Neural progenitor cell (in vitro differentiated cells): ENCODE results near the gene ZNF140. TPM values are rescaled to one million over a fixed set of nuclear protein-coding genes. Genes with fewer than 3 reads are reported as not detected.
A peak's percentile ranks its signal among the peaks of the same experiment; 100 is the strongest.

Experiments used
- DNase-seq: peaks from one replicate; pipeline ENCODE4 v3.0.0-alpha.2; 2016; ENCODE audit warnings: low spot score
- H2AFZ ChIP-seq: fragments of 200-600 bp; sonication (generic); replicated peaks from 2 replicates; pipeline ENCODE4 v1.6.1; 2016; ENCODE audit warnings: antibody characterized with exemption
- H3F3A ChIP-seq: fragments of 200-600 bp; sonication (generic); 2 replicates; pipeline ENCODE4 v1.6.1; 2016; ENCODE audit warnings: antibody characterized with exemption, low read depth
- H3K27ac ChIP-seq: fragments of 200-600 bp; sonication (generic); 2 replicates; pipeline ENCODE4 v1.5.1; 2016; ENCODE audit warnings: mild to moderate bottlenecking
- H3K27me3 ChIP-seq: fragments of 200-600 bp; sonication (generic); 2 replicates; pipeline ENCODE4 v1.6.1; 2016; ENCODE audit warnings: mild to moderate bottlenecking, moderate library complexity
- H3K36me3 ChIP-seq: fragments of 200-600 bp; sonication (generic); 2 replicates; pipeline ENCODE4 v1.5.1; 2016
- H3K4me1 ChIP-seq: fragments of 200-600 bp; sonication (generic); 2 replicates; pipeline ENCODE4 v1.6.1; 2016; ENCODE audit warnings: mixed run types
- H3K4me2 ChIP-seq: fragments of 200-600 bp; sonication (generic); 2 replicates; pipeline ENCODE4 v1.6.1; 2016
- H3K4me3 ChIP-seq: fragments of 200-600 bp; sonication (generic); 2 replicates; pipeline ENCODE4 v1.5.1; 2016
- H3K79me2 ChIP-seq: fragments of 200-600 bp; sonication (generic); 2 replicates; pipeline ENCODE4 v1.6.1; 2016; ENCODE audit warnings: low read depth
- H3K9ac ChIP-seq: fragments of 200-600 bp; sonication (generic); 2 replicates; pipeline ENCODE4 v1.6.1; 2016
- H3K9me3 ChIP-seq: fragments of 200-600 bp; sonication (generic); 2 replicates; pipeline ENCODE4 v1.5.1; 2016; ENCODE audit warnings: low read depth
- H4K20me1 ChIP-seq: fragments of 200-600 bp; sonication (generic); 2 replicates; pipeline ENCODE4 v1.6.1; 2016; ENCODE audit warnings: low read depth
- H3K27ac Mint-ChIP-seq: 3 replicates; pipeline ENCODE4 v1.8.0; 2021; ENCODE audit warnings: mixed read lengths
- H3K27me3 Mint-ChIP-seq: 2 replicates; pipeline ENCODE4 v1.8.0; 2022; ENCODE audit warnings: low read depth, mild to moderate bottlenecking, inconsistent platforms, moderate library complexity, mixed read lengths; ENCODE audit not compliant: insufficient read depth
- H3K36me3 Mint-ChIP-seq: 3 replicates; pipeline ENCODE4 v1.8.0; 2021; ENCODE audit warnings: mixed read lengths
- H3K4me1 Mint-ChIP-seq: 3 replicates; pipeline ENCODE4 v1.8.0; 2021; ENCODE audit warnings: mixed read lengths
- H3K4me3 Mint-ChIP-seq: 3 replicates; pipeline ENCODE4 v1.8.0; 2021; ENCODE audit warnings: mild to moderate bottlenecking, moderate library complexity, mixed read lengths
- H3K9me3 Mint-ChIP-seq: 3 replicates; pipeline ENCODE4 v1.8.0; 2020; ENCODE audit warnings: mixed read lengths
- EZH2 ChIP-seq: fragments of 200-600 bp; sonication (generic); IDR thresholded peaks from 2 replicates; pipeline ENCODE4 v1.6.1; 2017; ENCODE audit warnings: antibody characterized with exemption, mild to moderate bottlenecking, moderate library complexity
- EZH2phosphoT487 ChIP-seq: fragments of 200-600 bp; sonication (generic); IDR thresholded peaks from 2 replicates; pipeline ENCODE4 v1.6.1; 2017; ENCODE audit warnings: antibody characterized with exemption
- total RNA-seq: library from RNA; depleted of rRNA; stranded (reverse); fragments of >200 nt; gene quantifications from 2 replicates; pipeline ENCODE4 v1.2.3, GENCODE V29; 2015; ENCODE audit warnings: low replicate concordance
- TF ChIP-seq, protein P1 (sequence below): fragments of 200-600 bp; sonication (generic); IDR thresholded peaks from 2 replicates; pipeline ENCODE4 v1.5.1; 2017; ENCODE audit warnings: antibody characterized with exemption, mild to moderate bottlenecking

ZNF140 gene
- total RNA-seq, 1 donor from 2014 or later: 35.3 TPM

DNA sequence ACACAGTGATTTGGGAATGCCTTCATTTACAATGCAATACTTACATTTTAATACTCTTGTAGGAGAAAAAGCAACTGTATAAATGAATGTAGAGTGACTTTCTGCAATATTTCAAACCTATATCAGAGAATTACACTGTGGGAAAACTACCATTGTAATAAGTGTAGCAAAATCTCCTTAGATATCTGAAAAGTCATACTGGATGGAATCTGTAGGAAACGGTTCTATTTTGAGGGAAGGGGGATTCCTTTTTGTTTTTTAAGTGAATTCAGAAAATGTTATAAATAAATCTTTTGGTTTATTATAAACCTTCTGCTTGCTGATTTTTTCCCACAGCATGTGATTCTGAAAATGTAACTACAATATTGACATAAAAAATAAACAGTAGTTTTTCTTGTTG is 26.4 kb downstream of the ZNF140 start:
- TF ChIP-seq EZH2 (no peak), EZH2phosphoT487 (no peak)
- TF ChIP-seq, protein P1, sequence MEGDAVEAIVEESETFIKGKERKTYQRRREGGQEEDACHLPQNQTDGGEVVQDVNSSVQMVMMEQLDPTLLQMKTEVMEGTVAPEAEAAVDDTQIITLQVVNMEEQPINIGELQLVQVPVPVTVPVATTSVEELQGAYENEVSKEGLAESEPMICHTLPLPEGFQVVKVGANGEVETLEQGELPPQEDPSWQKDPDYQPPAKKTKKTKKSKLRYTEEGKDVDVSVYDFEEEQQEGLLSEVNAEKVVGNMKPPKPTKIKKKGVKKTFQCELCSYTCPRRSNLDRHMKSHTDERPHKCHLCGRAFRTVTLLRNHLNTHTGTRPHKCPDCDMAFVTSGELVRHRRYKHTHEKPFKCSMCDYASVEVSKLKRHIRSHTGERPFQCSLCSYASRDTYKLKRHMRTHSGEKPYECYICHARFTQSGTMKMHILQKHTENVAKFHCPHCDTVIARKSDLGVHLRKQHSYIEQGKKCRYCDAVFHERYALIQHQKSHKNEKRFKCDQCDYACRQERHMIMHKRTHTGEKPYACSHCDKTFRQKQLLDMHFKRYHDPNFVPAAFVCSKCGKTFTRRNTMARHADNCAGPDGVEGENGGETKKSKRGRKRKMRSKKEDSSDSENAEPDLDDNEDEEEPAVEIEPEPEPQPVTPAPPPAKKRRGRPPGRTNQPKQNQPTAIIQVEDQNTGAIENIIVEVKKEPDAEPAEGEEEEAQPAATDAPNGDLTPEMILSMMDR: no peak
- Histone ChIP-seq H3K36me3 (peaks cover 90% of the 10 kb centered on the region), H3K9ac (no peak overlapping the region), H3K9me3 (peaks cover 83% of the 10 kb centered on the region), H3K27me3 (no peaks in the 10 kb centered on the region), H3K4me1 (no peaks in the 10 kb centered on the region), H3K27ac (no peak overlapping the region), H4K20me1 (no peaks in the 10 kb centered on the region), H3F3A (peaks cover 28% of the 10 kb centered on the region), H3K4me3 (peak overlapping the region; percentile 7), H2AFZ (no peak overlapping the region), H3K4me2 (no peak overlapping the region), H3K79me2 (no peaks in the 10 kb centered on the region)
- Mint-ChIP-seq H3K36me3 (peaks cover 82% of the 10 kb centered on the region), H3K4me3 (no peak overlapping the region), H3K27me3 (peaks cover 5% of the 10 kb centered on the region), H3K9me3 (peaks cover 94% of the 10 kb centered on the region), H3K4me1 (no peaks in the 10 kb centered on the region), H3K27ac (no peak overlapping the region)
- DNase-seq: no peak

DNA sequence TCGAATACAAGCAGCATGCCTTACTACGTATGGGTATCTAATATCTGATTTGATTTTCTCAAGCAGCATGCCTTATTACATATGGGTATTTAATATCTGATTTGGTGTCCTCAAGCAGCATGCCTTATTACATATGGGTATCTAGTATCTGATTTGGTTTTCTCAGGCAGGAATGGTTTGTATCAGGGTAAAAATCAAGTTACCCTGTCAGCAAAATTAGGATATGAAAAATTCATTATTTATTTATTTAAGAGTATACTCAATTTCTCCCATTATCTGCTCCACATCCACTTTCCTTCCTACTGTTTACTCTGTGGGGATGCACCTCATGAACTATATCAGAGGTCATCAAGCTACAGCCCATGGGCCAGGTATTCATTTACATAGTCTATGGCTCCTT is 27.4 kb downstream of the ZNF140 start:
- Histone ChIP-seq H3F3A (peaks cover 28% of the 10 kb centered on the region), H3K4me1 (no peaks in the 10 kb centered on the region), H3K79me2 (no peaks in the 10 kb centered on the region), H3K36me3 (peaks cover 82% of the 10 kb centered on the region), H3K27ac (no peak overlapping the region), H3K27me3 (no peaks in the 10 kb centered on the region), H3K4me3 (no peak overlapping the region), H4K20me1 (no peaks in the 10 kb centered on the region), H2AFZ (no peak overlapping the region), H3K4me2 (no peak overlapping the region), H3K9me3 (peaks cover 86% of the 10 kb centered on the region), H3K9ac (no peak overlapping the region)
- H3K27me3 Mint-ChIP-seq: peaks cover 5% of the 10 kb centered on the region
- no peak overlapping the region for H3K27ac Mint-ChIP-seq
- H3K36me3 Mint-ChIP-seq: peaks cover 78% of the 10 kb centered on the region
- peaks cover 93% of the 10 kb centered on the region for H3K9me3 Mint-ChIP-seq
- no peak overlapping the region for H3K4me3 Mint-ChIP-seq
- no peaks in the 10 kb centered on the region for H3K4me1 Mint-ChIP-seq
- DNase-seq: no peak
- TF ChIP-seq, protein P1: no peak
- TF ChIP-seq EZH2 (no peak), EZH2phosphoT487 (no peak)

GRCh38 chr12:133120385-133121191 is 39.9 kb downstream of the ZNF140 start:
- Mint-ChIP-seq H3K27me3 (peaks cover 2% of the 10 kb centered on the region), H3K27ac (no peak overlapping the region), H3K9me3 (peaks cover 88% of the 10 kb centered on the region), H3K4me3 (no peak overlapping the region), H3K4me1 (no peaks in the 10 kb centered on the region), H3K36me3 (peaks cover 81% of the 10 kb centered on the region)
- Histone ChIP-seq H3K4me2 (no peak overlapping the region), H3K4me3 (no peak overlapping the region), H3K4me1 (no peaks in the 10 kb centered on the region), H3K9me3 (peaks cover 86% of the 10 kb centered on the region), H4K20me1 (no peaks in the 10 kb centered on the region), H2AFZ (no peak overlapping the region), H3K27ac (no peak overlapping the region), H3F3A (peaks cover 5% of the 10 kb centered on the region), H3K36me3 (peaks cover 71% of the 10 kb centered on the region), H3K27me3 (no peaks in the 10 kb centered on the region), H3K79me2 (peaks cover 34% of the 10 kb centered on the region), H3K9ac (no peak overlapping the region)
- TF ChIP-seq EZH2phosphoT487: no peak
- TF ChIP-seq EZH2: no peak
- TF ChIP-seq, protein P1: no peak
- DNase-seq: no peak
